GM21367 (cell line): ENCODE results near the gene ARMC3.
"Not testable (repeated sequence)": the region's sequence is repeated elsewhere in the genome, so short reads cannot be mapped to it uniquely, and the experiment has no call there.

ENCODE experiments used
- ATAC-seq: cut with Tn5 transposase; IDR thresholded peaks from one replicate; pipeline ENCODE4 v1.9.1; 2021; ENCODE audit not compliant: unreplicated experiment

The ARMC3 gene

DNA sequence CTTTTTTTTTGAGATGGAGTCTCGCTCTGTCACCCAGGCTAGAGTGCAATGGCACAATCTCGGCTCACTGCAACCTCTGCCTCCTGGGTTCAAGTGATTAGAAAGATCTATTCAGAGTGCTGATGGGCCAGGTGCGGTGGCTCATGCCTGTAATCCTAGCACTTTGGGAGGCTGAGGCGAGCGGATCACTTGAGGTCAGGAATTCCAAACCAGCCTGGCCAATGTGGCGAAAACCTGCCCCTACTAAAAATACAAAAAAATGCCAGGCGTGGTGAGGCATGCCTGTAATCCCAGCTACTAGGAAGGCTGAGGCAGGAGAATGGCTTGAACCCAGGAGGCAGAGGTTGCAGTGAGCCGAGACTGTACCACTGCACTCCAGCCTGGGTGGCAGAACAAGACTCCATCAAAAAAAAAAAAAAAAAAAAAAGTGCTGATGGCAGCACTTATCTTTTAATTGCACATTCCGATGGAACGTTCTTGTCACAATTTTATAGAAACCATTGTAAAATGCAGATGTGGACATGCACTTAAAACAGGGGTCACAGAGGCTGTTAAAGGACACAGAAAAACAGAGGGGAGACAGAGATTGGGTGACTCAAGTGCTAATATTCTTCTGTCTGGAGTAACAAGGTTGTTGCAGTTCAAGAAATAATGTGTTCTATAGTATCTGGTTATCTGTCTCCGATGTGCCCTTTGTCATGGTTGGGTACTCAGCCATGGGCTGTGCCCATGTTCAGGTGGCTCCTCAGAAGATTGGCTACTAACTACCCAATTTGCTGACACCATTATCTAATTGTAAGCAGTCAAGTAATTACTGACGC, 142.4 kb downstream of the ARMC3 start:
- not testable (repeated sequence) for ATAC-seq

DNA sequence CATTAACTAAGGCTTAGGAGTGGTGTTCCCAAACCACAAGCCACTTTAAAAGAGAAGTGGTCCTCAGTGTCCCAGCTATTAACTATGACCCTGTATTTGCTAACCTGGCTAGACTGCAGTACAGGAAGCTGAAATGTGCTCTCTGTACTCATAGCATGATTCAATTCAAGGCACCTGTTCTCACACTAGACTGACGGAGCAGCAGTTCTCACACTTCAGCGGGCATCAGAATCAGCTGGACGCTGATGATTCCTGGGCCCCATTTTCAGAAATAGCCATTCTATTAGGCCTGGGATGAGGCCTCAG, 143.0 kb downstream of the ARMC3 start:
- ATAC-seq: no peak

DNA sequence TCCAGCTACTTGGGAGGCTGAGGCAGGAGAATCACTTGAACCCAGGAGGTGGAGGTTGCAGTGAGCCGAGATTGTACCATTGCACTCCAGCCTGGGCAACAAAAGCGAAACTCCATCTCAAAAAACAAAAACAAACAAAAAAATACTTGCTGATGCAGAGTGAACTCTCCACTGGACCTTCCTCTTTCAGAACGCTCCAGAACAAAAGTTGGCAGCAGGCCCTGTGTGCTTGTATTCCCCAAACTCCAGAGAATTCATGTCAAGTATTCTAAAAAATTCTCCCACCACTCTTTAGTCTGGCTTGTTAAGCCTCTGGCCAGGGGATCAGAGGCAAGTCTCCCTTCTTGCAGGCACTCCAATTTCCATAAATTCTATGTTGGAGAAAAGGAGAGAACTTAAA, 144.7 kb downstream of the ARMC3 start:
- ATAC-seq: not testable (repeated sequence)

DNA sequence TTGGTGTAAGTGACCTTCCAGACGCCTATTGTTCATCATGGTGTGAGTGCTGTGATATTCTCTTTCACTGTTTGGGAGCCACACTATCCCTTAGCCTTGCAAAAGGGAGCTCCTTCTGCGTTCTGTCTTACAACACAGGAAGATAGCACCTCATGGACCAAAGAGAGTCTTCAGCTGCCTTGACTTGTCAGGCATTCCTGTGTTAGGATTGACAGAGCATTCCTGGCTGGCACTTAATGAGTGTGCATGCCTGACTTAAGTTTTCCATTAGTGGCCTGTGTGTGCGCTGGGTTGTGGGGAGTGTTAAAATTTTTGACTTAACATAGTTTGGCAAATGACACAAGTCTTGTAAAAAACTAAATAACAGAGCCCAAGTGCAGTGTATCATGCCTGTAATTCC, 145.7 kb downstream of the ARMC3 start:
- no peak for ATAC-seq

DNA sequence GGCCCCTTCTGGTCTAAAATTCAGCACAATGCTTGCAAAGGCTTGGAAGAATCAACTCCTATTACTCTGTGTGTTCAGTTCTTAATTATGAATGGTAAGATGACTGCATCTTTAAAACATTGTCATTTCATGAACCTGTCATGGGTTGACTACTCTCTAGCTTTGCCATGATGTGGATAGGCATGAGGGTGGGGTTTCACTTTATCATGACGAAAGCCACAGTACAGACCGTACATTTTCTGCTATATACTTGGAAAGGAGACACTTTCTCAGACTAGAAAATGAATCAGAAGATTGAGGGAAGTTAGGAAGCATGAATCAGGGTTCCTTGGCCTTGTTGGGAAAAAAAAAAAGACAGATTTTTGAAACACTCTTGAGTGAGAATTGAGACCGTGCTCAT, 147.8 kb downstream of the ARMC3 start:
- ATAC-seq: no peak

DNA sequence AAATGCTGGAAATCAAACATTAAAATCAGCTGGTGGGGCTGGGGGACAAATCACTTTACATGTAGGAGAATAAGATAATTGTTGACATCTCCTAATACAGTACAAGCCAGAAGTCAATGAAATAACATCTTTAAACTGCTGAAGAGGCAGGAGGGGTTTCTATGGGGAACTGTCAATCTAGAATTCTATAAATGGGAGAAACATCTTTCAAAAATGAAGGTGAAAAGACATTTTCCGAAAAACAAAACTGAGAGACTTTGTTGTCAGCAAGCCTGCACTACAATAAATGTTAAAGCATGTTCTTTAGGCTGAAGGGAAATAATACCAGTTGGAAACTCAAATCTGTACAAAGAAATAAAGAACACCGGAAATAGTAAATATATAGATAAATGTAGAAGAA, 150.3 kb downstream of the ARMC3 start:
- ATAC-seq: no peak

DNA sequence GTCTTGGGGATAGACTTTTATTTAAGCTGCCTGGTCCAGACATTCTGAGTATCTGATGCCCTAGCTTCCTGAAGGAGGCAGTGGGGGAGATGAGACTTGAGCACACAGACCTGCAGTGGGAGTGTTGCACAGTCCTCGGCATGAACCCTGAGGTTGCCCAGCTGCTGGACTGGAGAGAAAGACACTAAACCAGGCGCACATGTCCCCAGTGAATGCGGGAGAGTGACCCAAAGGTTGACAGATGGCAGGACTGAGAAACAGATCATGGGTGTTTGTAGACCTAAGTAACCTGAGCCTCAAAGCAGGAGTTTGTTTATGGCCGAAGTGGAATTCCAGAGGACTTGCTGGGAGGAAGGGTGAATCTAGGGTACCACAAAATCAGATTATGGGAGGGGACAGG, 151.8 kb downstream of the ARMC3 start:
- ATAC-seq: no peak

DNA sequence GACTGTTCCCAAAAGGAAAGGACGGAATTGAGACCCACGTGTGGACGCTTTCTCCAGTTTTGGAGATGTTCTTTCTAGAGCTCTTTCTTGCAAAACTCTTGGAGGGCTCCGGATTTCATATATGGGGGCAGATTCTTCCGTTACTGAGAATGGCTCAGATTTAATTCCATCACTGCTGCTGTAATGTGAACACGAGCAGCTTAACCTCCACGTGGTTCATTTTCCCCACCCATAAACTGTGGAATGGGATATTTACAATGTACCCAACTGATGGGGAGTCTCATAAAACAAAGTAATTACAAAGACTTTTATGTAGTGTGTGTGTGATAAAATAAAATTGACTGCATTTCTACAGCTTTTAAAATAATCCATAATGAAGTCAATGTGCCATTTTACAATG, 152.4 kb downstream of the ARMC3 start:
- no peak for ATAC-seq

DNA sequence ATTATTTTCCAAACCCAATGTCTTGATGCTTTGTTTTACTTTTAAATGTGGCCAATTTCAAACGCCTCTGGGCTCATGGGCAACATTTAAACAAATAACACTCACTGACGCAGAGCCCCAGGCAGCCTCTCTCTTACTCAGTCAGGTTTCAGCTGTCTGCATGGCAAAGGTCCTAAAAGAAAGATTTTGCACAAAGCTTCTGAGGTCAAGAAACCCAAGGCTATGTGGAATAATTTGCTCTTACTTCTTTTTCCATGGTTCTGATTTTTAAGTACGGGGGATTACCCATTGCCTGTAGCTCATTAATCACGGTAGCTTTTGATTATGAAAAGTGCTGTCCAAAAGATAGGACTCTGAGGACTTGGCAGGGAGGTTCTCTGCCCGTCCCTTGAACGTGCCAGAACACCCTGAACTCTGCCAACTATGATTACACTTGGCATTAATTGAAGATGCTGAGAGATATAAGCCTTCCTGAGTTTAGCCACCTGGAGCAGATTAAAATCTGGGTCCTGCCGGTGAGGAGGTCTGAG, 153.4 kb downstream of the ARMC3 start:
- no peak for ATAC-seq

DNA sequence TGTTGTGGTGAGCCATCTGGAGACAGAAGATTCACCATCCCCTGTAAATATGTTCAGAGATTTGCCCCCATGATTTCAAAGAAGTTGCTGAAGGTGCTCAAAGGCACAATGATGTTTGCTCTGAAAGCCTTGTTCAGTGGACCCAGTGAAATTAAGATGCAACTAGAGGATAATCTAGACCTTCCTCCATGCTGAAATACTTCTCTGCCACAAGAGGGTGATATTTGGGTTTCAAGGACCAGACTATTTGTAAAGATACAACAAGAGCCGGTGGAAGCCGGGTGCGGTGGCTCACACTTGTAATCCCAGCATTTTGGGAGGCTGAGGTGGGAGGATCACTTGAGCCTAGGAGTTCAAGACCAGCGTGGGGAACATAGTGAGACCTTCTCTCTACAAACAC, 154.0 kb downstream of the ARMC3 start:
- no peak for ATAC-seq
